K562 (cell line): Measurements from ENCODE around the gene RSPRY1. TPM values are rescaled to one million over a fixed set of nuclear protein-coding genes. Genes with fewer than 3 reads are reported as not detected.

Experiments used
- CEBPB ChIP-seq: fragments of 450-650 bp; IDR thresholded peaks from 2 replicates; pipeline ENCODE4 v1.6.1; 2016; ENCODE audit warnings: missing genetic modification characterization, missing compliant biosample characterization
- EWSR1 ChIP-seq: fragments of 450-650 bp; IDR thresholded peaks from 2 replicates; pipeline ENCODE4 v1.6.1; 2018; ENCODE audit warnings: borderline replicate concordance, mild to moderate bottlenecking, low read depth, moderate library complexity; ENCODE audit not compliant: partially characterized antibody
- GATA2 ChIP-seq: sonication (generic); formaldehyde crosslinking; IDR thresholded peaks from 2 replicates; pipeline ENCODE4 v1.4.0; 2020; ENCODE audit warnings: mild to moderate bottlenecking, missing genetic modification reagents
- KLF6 ChIP-seq: fragments of 250-450 bp; sonication (Bioruptor Pico); IDR thresholded peaks from 2 replicates; pipeline ENCODE4 v1.4.0; 2020; ENCODE audit warnings: mild to moderate bottlenecking, moderate library complexity, borderline replicate concordance
- NCOR1 ChIP-seq: fragments of 450-650 bp; IDR thresholded peaks from 2 replicates; pipeline ENCODE4 v1.6.1; 2016; ENCODE audit warnings: mild to moderate bottlenecking, moderate library complexity
- STAT5B ChIP-seq: fragments of 250-450 bp; sonication (Bioruptor Pico); IDR thresholded peaks from 2 replicates; pipeline ENCODE4 v1.8.0; 2021; ENCODE audit warnings: mild to moderate bottlenecking, inconsistent platforms
- ZBTB11 ChIP-seq, 3 experiments: fragments of 200-800 bp in 1 of 3; fragments of 250-450 bp in 1 of 3; fragments of 450-650 bp in 1 of 3; sonication (Bioruptor Pico) in 1 of 3; sonication (Bioruptor generic) in 1 of 3; formaldehyde crosslinking in 1 of 3; IDR thresholded peaks; 2 replicates each; pipeline versions ENCODE4 v1.6.1 to v1.8.0; 2016 to 2022; ENCODE audit warnings: mild to moderate bottlenecking in 2 of 3, missing genetic modification characterization in 2 of 3, missing compliant biosample characterization in 1 of 3, moderate library complexity in 1 of 3
- ZBTB40 ChIP-seq, 2 experiments: fragments of 450-650 bp in 1 of 2; sonication (generic) in 1 of 2; formaldehyde crosslinking in 1 of 2; IDR thresholded peaks; 2 replicates each; pipeline versions ENCODE4 v1.7.1 to v1.9.0; 2016 to 2022; ENCODE audit warnings: inconsistent platforms in 1 of 2, mild to moderate bottlenecking in 1 of 2, missing genetic modification reagents in 1 of 2
- ZBTB9 ChIP-seq: fragments of 450-650 bp; formaldehyde crosslinking; IDR thresholded peaks from 2 replicates; pipeline ENCODE4 v1.4.0; 2020; ENCODE audit warnings: mild to moderate bottlenecking, moderate library complexity
- ZNF354B ChIP-seq: fragments of 250-450 bp; sonication (Bioruptor Pico); IDR thresholded peaks from 2 replicates; pipeline ENCODE4 v1.4.0; 2020
- polyA plus RNA-seq, 8 experiments: library from polyadenylated mRNA; depleted of rRNA in 4 of 8; stranded (reverse) in 5 of 8; unstranded in 3 of 8; fragments of >200 nt; fragmentation: Nextera tagmentation in 2 of 8; fragmentation: Illumina TruSeq in 1 of 8; extraction: Ambion mirVana in 2 of 8; extraction: Trizol in 1 of 8; gene quantifications; 2 replicates each; pipeline versions ENCODE4 v1.2.1 to v1.2.3, GENCODE V29; 2011 to 2014; ENCODE audit warnings: inconsistent platforms in 1 of 8, missing spikeins in 1 of 8
- total RNA-seq, 7 experiments: library from RNA; depleted of rRNA in 6 of 7; stranded (reverse); fragments of >200 nt in 6 of 7; fragmentation: Illumina TruSeq in 2 of 7; extraction: Trizol in 2 of 7; gene quantifications; 2 replicates each; pipeline versions ENCODE4 v1.2.1 to v1.2.3, GENCODE V29; 2011 to 2021; ENCODE audit warnings: low replicate concordance in 1 of 7

Gene RSPRY1
- total and polyA plus RNA-seq, 9 of the 15 experiments (the other 6 are each of a cell fraction or from before 2014, with no cell fraction given) = 10.2 to 27.8 (median 20.8) TPM

GRCh38 chr16:57185945-57186871, at the start of gene RSPRY1, which contains the start of gene PSME3IP1 (continued):
- TF ChIP-seq ZBTB40 (IDR thresholded peaks at IDR 0.05) = peak; percentile 95
- no peak for TF ChIP-seq ZBTB40 (CRISPR knock-in tag; IDR thresholded peaks at IDR 0.05)
- no peak for TF ChIP-seq STAT5B (CRISPR knock-in tag)
- peak in 1 of 3 experiments; percentile 75; a peak in 2 of 6 replicates for TF ChIP-seq ZBTB11 (CRISPR knock-in tag; IDR thresholded peaks at IDR 0.05)
- no peak for TF ChIP-seq ZNF354B
- no peak for TF ChIP-seq EWSR1
- TF ChIP-seq NCOR1 = no peak
- TF ChIP-seq KLF6 (CRISPR knock-in tag) = no peak
- no peak for TF ChIP-seq CEBPB
- 0 out of 2 replicates have a peak, but pooled peaks have one; percentile 62 for TF ChIP-seq ZBTB9 (CRISPR knock-in tag)
- TF ChIP-seq GATA2 = no peak
